ENCODE measurements around the gene ENOX2.

The ENOX2 gene

DNA sequence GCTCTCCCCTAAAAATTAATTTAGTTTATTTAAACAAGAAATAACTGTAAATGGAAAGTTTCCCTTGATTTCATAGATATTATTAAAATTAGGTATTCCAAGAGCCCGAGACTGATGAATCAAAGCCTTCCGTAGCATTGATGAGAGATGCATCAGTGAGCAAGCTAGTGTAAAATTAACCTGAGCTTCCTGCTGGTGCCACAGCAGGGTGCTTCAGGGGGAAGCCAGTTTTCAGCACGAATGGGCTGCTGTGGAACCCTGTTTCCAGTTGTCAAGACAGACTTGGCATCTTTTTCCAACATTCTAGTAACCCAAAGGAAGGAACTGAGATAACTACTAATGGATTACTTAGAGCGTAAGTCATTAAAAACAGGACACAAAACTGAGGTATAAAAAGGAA is 279.5 kb downstream of the ENOX2 start:
- DNase-seq (ENCODE audit: low spot score), result no peak

DNA sequence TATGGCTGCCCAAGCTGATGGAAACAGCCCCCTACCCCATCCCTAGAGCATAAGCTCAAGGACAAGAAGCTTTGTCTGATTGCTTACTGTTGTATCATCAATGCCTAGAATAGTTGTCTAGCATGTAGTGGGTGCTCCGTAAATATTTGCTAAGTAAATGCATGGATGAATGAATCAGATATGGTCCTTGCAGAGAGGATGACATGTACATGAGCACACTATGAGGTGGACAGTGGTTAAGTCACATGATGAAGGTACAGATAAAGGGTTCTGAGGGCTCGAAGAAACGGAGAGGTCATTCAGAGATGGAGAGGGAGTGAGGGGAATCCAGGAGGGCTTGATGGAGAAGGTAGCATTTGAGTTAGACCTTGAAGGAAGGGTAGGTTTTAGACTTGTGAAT is 287.1 kb downstream of the ENOX2 start:
- DNase-seq (ENCODE audit: low spot score), result no peak

DNA sequence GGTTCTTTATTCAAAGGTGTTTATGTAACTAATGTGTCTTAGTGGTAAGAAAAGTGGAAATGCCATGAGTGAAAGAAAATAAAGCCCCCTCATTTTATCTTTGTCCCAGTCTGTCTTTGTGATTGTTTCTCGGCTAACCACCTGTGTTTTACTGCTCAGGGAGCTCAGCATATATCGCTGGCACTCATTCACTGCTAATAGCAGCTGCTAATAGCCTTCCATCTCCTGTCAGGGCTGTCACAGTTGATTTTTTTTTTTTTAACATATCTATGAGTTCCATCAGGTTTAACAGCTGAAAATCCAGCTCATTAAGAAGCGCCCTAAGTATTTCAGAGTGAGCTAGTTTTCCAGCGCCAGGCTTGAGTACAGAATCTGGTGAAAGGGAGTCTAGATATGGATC is 295.6 kb downstream of the ENOX2 start:
- no peak for DNase-seq (ENCODE audit: low spot score)

DNA sequence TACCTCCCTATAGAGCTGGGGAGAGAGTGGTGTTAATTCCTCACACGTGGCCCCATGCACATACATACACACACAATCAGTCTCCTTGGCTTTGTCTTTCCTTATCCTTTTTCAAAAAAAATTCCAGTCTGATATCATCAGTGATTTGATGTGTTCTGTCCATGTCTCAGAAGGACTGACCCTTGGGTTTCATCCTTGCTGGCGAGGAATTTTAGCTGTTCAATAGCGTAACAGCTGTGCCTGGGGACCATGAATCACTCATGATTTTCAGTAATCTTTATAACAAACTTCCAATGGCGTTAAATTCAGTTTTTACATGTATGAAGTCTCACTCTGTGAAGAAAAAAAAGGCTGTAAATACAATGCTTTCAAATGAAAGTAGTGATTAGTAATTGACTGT is 296.6 kb downstream of the ENOX2 start:
- no peak for DNase-seq (ENCODE audit: low spot score)

DNA sequence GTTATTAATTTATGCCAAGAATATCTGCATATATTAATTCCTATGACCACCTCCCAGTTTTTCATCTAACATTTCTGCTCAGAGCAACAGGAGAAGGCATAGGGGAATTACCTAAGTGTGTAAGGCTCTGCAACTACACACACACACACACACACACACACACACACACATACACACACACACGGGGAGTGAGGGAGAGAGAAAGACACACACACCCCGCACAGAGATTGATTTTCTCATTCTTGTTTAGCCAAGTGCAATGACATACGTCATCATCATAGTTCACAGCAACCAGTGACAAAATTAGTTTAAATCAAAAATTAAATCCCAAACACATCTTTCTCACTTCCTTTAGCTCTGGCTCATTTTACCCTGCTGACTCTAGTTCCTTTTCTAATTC is 298.1 kb downstream of the ENOX2 start:
- DNase-seq (ENCODE audit: low spot score), result no peak

DNA sequence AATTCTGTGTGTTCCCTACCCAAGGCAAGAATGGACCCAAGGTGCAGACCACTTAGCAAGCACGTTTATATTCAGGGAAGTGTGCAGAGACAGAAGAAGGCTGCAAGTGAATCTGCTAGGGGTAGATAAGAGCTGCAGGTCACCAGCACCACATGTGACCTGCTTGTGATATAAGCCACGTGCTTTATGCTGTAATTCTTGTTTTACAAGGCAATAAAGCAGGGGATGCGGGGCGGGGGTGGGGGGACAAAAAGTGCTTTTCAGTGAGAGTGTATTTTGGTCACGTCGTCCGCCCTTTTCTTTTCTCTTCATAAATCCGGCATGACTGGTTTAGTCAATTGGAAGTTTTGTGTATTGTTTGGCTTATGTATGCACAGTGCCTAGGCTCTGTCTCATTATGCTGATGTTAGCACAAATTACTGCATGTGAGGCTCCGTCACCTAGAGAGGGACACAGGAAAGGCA is 308.5 kb downstream of the ENOX2 start:
- no peak for DNase-seq (ENCODE audit: low spot score)

DNA sequence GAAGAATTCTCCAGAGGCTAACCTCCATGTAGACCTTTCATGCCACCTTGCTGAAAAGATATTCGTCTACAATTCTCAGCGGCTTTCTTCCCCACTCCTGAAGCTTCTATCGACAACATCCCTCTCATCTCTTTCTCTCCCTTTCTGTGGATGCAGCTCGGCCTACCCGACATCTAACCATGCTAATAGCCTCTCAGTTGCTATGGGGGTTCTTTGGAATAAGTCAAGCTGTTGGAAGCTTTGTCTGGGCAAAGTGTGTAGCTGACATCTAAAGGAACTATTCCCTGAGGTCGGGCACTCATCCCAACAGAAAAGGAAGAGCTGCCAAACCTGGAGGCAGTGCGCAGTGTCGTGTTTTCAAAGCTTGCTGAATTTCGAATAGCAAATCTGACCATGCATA is 309.1 kb downstream of the ENOX2 start:
- DNase-seq (ENCODE audit: low spot score), result no peak

DNA sequence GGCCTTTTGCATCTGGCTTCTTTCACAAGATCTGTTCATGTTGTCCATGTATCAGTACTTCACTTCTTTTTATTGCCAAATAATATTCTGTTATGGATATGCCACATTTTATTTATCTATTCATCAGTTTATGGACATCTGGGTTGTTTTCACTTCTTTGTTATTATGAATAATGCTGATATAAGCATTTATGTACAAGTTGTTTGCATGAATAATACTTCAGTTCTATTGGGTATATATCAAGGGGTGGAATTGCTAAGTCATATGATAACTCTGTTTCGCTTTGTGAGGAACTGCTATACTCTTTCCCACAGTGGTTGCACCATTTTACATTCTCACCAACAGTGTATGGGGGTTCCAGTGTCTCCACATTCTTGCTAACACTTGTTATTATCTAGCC is 310.8 kb downstream of the ENOX2 start:
- DNase-seq (ENCODE audit: low spot score), result no peak

DNA sequence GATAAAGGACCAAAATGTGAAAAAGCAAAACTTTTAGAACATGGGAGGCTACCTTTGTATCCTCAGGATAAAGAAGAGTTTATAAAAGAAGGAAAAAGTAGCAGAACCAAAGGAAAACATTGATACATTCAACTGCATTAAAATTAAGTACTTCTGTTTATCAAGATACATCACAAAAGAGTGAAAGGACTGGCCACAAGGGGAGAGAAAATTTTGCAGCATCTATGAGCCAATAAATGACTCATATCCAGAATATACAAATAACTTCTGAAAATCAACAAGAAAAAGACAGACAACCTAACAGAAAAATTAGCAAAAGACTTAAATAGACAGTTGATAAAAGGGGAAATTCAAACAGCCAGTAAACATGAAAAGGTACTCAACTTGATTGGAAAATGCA is 324.1 kb downstream of the ENOX2 start:
- DNase-seq (ENCODE audit: low spot score), result no peak

DNA sequence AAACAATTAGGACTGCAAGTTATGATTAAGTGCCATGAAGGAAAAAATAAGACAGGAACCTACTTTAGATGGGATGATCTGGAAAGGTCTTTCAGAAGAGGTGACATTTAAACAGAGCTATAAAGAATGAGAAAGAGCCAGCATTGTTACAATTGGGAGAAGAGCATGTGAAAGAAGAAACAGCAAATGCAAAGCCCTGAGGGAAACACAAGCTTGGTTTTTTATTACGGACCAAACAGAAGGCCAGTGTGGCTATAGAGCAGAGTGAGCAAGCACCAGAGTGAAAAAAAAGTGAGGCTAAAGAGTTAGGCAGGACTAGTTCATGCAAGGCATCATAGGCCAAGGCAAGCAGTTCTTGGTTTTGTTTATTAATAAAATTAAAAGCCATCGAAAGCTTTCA is 325.6 kb downstream of the ENOX2 start:
- DNase-seq (ENCODE audit: low spot score), result no peak

DNA sequence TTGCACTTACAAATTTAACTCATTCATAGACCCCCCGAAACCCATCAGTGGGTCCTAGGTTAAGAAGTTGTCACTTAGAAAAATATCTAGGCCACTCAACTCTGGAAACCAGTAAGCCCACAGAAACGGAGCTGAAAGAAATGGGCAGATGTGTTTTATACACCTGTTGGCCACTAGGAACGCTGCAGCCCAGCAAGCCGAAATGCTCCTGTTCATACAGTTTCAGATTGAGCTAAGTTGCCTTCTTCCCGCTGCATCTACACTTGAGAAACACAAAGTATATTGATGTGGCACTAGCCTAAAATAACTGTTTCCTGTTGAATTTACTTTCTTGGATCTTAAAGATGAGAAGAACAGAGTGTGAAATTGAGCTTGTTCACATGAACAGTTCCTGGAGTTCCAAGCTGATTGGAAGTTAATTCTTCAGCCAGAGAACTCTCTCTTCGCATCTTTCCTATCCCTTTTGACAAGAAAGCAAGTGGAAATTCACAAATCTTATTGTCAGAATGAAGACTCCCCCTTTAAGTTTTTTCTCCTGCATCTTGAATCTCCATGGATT is 327.1 kb downstream of the ENOX2 start:
- peak; percentile 1 for DNase-seq (ENCODE audit: low spot score)

All from CD4-positive, alpha-beta T cell treated with Interleukin-15 for 4 hours (primary cell).